ENCODE measurements around the gene GRIN1.

- TF ChIP-seq EZH2 (IDR thresholded peaks at IDR 0.05) = no peak
- peak; percentile 29; the same call in 1 of the 2 replicates for TF ChIP-seq POLR2AphosphoS5 (IDR thresholded peaks at IDR 0.05; ENCODE audit: borderline replicate concordance, low read depth, low read length)
- TF ChIP-seq FOXP2 (optimal IDR thresholded peaks at IDR 0.05; ENCODE audit: control extremely low read depth, extremely low read length, insufficient read depth) = no peak
Measured at GRCh38 chr9:137114613-137115393, 24.2 kb upstream of the GRIN1 start, which contains the start of gene DPP7.
